ENCODE measurements around the gene RPTOR.
A peak's percentile ranks its signal among the peaks of the same experiment; 100 is the strongest.

The RPTOR gene

DNA sequence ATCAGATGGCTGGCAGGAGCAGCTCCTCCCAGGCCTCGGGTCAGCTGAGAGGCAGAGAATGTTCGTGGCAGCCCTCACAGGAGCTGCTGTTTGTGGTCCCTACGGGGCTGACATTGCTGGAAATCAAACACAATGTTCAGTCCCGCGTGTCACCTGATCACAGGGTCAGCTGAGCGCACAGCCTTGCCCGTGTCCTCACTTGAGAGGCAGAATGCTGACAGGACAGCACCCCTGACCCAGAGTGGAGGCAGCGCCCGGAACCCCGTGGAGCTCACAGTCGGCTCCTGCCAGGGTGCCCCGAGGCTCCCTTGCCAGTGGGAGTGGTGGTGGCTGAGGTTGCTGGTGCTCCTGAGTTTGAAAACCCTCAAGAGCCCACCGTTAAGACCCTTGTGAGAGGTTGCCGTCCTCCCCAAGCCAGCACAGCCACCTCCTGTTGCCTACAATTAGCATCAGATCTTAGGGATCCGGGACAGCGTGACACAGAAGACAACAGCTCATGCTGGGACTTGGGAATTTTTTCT, 443.4 kb downstream of the RPTOR start:
- no peak overlapping the region for H3K4me3 ChIP-seq (ENCODE audit: low read depth, low read length)
- no peaks in the 10 kb centered on the region for H3K36me3 ChIP-seq
- no peaks in the 10 kb centered on the region for H3K9me3 ChIP-seq
- TF ChIP-seq, protein P1, sequence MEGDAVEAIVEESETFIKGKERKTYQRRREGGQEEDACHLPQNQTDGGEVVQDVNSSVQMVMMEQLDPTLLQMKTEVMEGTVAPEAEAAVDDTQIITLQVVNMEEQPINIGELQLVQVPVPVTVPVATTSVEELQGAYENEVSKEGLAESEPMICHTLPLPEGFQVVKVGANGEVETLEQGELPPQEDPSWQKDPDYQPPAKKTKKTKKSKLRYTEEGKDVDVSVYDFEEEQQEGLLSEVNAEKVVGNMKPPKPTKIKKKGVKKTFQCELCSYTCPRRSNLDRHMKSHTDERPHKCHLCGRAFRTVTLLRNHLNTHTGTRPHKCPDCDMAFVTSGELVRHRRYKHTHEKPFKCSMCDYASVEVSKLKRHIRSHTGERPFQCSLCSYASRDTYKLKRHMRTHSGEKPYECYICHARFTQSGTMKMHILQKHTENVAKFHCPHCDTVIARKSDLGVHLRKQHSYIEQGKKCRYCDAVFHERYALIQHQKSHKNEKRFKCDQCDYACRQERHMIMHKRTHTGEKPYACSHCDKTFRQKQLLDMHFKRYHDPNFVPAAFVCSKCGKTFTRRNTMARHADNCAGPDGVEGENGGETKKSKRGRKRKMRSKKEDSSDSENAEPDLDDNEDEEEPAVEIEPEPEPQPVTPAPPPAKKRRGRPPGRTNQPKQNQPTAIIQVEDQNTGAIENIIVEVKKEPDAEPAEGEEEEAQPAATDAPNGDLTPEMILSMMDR (IDR thresholded peaks at IDR 0.05; ENCODE audit: low read depth, low read length), result no peak
- peak; percentile 16 for DNase-seq
- H3K27me3 ChIP-seq, result peaks cover 11% of the 10 kb centered on the region
- H3K4me1 ChIP-seq, result no peaks in the 10 kb centered on the region

DNA sequence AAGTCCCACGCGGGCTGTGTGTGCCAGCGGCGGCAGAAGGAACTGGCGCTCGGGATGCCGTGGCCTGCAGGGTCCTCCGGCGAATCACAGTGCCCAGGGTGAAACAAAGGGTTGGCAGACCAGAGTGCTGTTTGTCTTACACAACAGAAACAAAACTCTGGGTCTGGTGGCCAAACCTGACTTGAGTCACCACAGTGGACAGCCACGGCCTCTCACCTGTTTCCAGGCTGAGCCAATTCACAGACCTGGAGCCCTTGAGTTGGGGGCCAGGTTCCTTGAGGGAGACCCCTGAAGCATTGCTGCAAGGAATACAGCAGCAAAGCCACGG, 444.9 kb downstream of the RPTOR start:
- H3K4me1 ChIP-seq, result no peaks in the 10 kb centered on the region
- no peak overlapping the region for H3K4me3 ChIP-seq (ENCODE audit: low read depth, low read length)
- H3K36me3 ChIP-seq, result no peaks in the 10 kb centered on the region

DNA sequence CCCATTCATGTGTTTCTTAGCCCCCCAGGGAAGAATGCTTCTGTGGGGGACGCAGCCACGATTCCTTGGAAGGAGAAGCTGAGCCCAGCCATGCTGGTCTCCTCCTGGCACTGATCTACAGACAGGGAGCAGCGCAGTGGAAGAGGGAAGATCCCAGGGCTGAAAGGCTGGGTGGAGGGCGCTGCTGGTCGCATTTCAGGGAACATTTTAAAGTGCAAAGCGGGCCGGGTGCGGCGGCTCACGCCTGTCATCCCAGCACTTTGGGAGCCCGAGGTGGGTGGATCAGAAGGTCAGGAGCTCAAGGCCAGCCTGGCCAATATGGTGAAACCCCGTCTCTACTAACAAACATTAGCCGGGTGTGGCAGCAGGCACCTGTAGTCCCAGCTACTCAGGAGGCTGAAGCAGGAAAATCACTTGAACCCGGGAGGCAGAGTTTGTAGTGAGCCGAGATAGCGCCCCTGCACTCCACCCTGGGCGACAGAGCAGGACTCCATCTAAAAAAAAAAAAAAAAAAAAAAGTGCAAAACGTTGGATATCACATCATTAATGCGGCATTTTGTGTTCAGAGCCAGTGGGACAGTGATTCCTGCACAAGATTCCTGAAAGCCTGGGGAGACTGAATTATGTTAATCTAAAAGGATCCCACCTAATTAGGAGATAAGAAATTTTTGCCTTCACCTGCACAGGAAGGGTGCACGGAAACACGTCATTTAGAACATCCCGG, 446.4 kb downstream of the RPTOR start:
- TF ChIP-seq, protein P1 (IDR thresholded peaks at IDR 0.05; ENCODE audit: low read depth, low read length), result no peak
- Histone ChIP-seq H3K9me3 (no peaks in the 10 kb centered on the region), H3K27me3 (peaks cover 11% of the 10 kb centered on the region), H3K4me3 (ENCODE audit: low read depth, low read length) (peak overlapping the region; percentile 72), H3K36me3 (no peaks in the 10 kb centered on the region), H3K4me1 (no peaks in the 10 kb centered on the region)
- no peak for DNase-seq

More for the DNA sequence above, 444.9 kb downstream of the RPTOR start:
- TF ChIP-seq, protein P1 (IDR thresholded peaks at IDR 0.05; ENCODE audit: low read depth, low read length), result no peak
- DNase-seq, result peak; percentile 23
- H3K27me3 ChIP-seq, result peaks cover 11% of the 10 kb centered on the region
- H3K9me3 ChIP-seq, result no peaks in the 10 kb centered on the region

DNA sequence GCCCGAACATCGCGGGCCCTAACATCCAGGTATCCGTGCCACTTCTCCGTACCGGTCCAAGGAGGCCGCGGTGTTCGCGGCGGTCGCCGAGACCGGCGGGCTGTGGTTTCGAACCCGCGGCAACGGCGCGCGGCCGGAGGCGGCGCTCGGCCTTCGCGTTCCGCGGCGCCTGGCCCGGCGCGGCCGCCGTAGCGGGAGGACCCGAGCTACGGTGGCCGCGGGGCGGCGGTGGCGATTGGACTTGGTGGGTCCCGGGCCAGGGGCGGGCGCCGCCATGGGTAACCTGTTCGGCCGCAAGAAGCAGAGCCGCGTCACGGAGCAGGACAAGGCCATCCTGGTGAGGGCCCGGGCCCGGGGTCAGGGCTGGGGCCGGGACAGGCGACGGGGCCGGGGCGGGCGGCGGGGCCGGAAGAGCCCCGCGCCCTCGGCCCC, 447.0 kb downstream of the RPTOR start, which contains the start of gene CHMP6:
Gene CHMP6, plus strand, starts transcription at position 197 of the 432 bp plus-strand sequence. Its CDS starts 78 bp downstream, at position 275.
- Histone ChIP-seq H3K27me3 (peaks cover 11% of the 10 kb centered on the region), H3K4me3 (ENCODE audit: low read depth, low read length) (peak within 1 kb of the TSS; percentile 72), H3K4me1 (no peaks in the 10 kb centered on the region), H3K9me3 (no peaks in the 10 kb centered on the region), H3K36me3 (peaks cover under 1% of the 10 kb centered on the region; the same call in 1 of the 2 replicates)
- TF ChIP-seq, protein P1 (IDR thresholded peaks at IDR 0.05; ENCODE audit: low read depth, low read length), result no peak
- peak; percentile 79 for DNase-seq

DNA sequence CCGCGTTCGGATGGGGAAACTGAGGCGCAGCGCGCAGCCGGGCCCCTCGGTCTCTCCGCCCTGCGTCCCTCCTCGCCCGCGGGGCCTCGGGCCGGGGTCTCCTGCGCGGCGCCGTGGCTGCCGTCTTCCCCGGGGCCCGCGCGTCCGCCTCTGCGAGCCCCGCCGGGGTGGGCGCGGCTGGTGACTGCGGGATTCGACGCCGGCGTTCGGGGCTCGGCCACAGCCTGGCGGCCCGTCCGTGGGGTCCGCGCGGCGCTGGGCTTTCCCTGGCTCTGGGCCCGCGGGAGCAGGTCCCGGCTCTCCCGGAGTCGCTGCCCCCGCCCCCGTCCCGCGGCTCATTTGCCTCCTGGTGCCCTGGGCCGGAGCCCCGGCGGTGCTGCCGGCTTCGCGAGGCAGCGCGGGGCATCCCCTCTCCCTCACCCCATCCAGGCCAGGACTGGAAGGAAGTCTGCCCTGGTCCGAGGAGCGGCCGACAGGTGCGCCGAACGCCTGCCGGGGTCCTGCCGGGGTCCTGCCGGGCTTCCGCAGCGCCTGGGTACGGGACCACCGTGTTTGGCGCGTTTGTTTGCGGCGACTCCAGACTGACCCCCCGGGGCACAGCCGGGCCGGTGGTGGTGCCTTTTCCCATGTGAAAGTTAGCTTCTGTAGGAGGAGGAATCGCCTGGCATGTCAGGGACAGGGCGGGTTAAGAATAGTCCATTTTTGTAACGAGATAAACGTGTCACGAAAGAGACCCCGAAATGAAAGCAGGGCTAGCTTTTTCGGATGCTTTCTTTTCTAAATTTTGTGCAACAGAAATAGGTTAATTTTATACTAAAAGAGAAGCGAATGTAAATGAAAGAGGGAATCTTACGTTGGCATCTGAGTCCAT, 447.7 kb downstream of the RPTOR start:
- DNase-seq, result no peak
- peaks cover 6% of the 10 kb centered on the region; the same call in 1 of the 2 replicates for H3K36me3 ChIP-seq
- TF ChIP-seq, protein P1 (IDR thresholded peaks at IDR 0.05; ENCODE audit: low read depth, low read length), result no peak
- H3K9me3 ChIP-seq, result no peaks in the 10 kb centered on the region
- H3K4me3 ChIP-seq (ENCODE audit: low read depth, low read length), result peak overlapping the region; percentile 72
- H3K27me3 ChIP-seq, result peaks cover 11% of the 10 kb centered on the region
- H3K4me1 ChIP-seq, result no peaks in the 10 kb centered on the region

All from BE2C (cell line).